HG02943 (cell line): ENCODE measurements around the gene TMED9.

ENCODE experiments used
- ATAC-seq: cut with Tn5 transposase; IDR thresholded peaks from one replicate; pipeline ENCODE4 v1.9.1; 2021; ENCODE audit warnings: mild to moderate bottlenecking, low read depth, moderate library complexity; ENCODE audit not compliant: unreplicated experiment

TMED9 gene

GRCh38 chr5:177576169-177576568 is 15.8 kb upstream of the TMED9 start:
- no peak for ATAC-seq

- no peak for ATAC-seq
These were observed 13.7 kb upstream of the TMED9 start for GRCh38 chr5:177578316-177578715.

- no peak for ATAC-seq
These were observed 3.5 kb upstream of the TMED9 start for GRCh38 chr5:177588413-177588909.

GRCh38 chr5:177590406-177590805 is 1.6 kb upstream of the TMED9 start:
- ATAC-seq = no peak

- no peak for ATAC-seq
These were observed 353 bp upstream of the TMED9 start for GRCh38 chr5:177591690-177592009.

GRCh38 chr5:177592905-177593304 is 902 bp downstream of the TMED9 start:
- ATAC-seq = no peak

GRCh38 chr5:177593511-177593910 is 1.5 kb downstream of the TMED9 start:
- ATAC-seq = no peak

- ATAC-seq = no peak
These were observed 2.1 kb downstream of the TMED9 start for GRCh38 chr5:177594071-177594470.

- ATAC-seq = no peak
These were observed 3.1 kb downstream of the TMED9 start for GRCh38 chr5:177595026-177595585.

GRCh38 chr5:177595991-177596774 is 4.2 kb downstream of the TMED9 start:
- ATAC-seq = no peak

- ATAC-seq = no peak
These were observed 4.8 kb downstream of the TMED9 start for GRCh38 chr5:177596775-177597238.

GRCh38 chr5:177598477-177598876 is 6.5 kb downstream of the TMED9 start:
- ATAC-seq = no peak

- peak; percentile 75 for ATAC-seq
These were observed 7.9 kb downstream of the TMED9 start, which contains the start of gene B4GALT7 for GRCh38 chr5:177599731-177600507. TSS of gene B4GALT7 (plus strand) at chr5:177600132. CDS start at chr5:177600211, 79 bp downstream.

GRCh38 chr5:177600508-177601018 is 8.6 kb downstream of the TMED9 start:
- ATAC-seq = no peak

- ATAC-seq = no peak
These were observed 9.1 kb downstream of the TMED9 start for GRCh38 chr5:177601126-177601525.

GRCh38 chr5:177601577-177602457 is 9.8 kb downstream of the TMED9 start:
- no peak for ATAC-seq

GRCh38 chr5:177602458-177602830 is 10.4 kb downstream of the TMED9 start:
- ATAC-seq = no peak

- ATAC-seq = no peak
These were observed 11.6 kb downstream of the TMED9 start for GRCh38 chr5:177603631-177604030.

GRCh38 chr5:177604116-177604521 is 12.1 kb downstream of the TMED9 start:
- ATAC-seq = no peak

- no peak for ATAC-seq
These were observed 12.7 kb downstream of the TMED9 start for GRCh38 chr5:177604656-177605055.
